GM12891 (cell line): ENCODE results near the gene OLFM1.

Experiments used
- POLR2A ChIP-seq: IDR thresholded peaks from 2 replicates; pipeline ENCODE4 v1.6.1; 2011; ENCODE audit warnings: low read depth, low read length, control low read depth
- POLR2AphosphoS5 ChIP-seq: IDR thresholded peaks from 2 replicates; pipeline ENCODE4 v1.6.1; 2011; ENCODE audit warnings: low read depth, low read length, control low read depth
- SPI1 ChIP-seq: IDR thresholded peaks from 2 replicates; pipeline ENCODE4 v1.6.1; 2011; ENCODE audit warnings: low read depth, low read length, control low read depth
- TAF1 ChIP-seq: IDR thresholded peaks from 2 replicates; pipeline ENCODE4 v1.6.1; 2011; ENCODE audit warnings: low read depth, low read length, control low read depth

DNA sequence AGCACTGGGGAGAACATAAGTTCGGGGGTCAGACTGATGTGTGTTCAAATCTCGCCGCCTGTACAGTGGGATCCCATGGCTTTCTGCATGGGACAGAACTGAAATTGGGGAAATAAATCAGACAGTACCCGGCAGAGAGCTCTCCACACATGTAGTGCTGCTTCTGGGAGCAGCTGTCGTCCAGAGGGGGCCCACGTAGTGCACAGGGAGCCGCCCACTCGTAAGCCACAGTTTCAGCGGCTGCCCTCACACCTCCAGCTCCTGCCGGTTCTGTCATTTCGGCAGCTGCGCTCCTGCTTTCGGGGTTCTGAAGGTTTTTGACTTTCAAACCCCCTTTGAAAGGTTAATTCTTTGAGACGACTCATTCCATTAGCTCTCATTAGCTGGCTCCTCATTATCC is 83.1 kb downstream of the OLFM1 start:
- TF ChIP-seq POLR2A = no peak
- no peak for TF ChIP-seq POLR2AphosphoS5
- no peak for TF ChIP-seq SPI1
- no peak for TF ChIP-seq TAF1
